Bronchial epithelial cell (primary cell): ENCODE data around the gene IFNA2. TPM values are rescaled to one million over a fixed set of nuclear protein-coding genes. Genes with fewer than 3 reads are reported as not detected.

Source experiments
- DNase-seq: peaks from one replicate; pipeline ENCODE4 v3.0.0-alpha.2; 2010; ENCODE audit warnings: low read depth
- FAIRE-seq: peaks from 2 replicates; lab custom pipeline; 2011; peaks lifted over from hg19 to GRCh38; lab: Jason Lieb, UNC
- H3K27me3 ChIP-seq: 2 replicates; pipeline ENCODE4 v1.5.1; 2011; ENCODE audit warnings: low read length; ENCODE audit not compliant: control insufficient read depth, insufficient read depth
- H3K36me3 ChIP-seq: 2 replicates; pipeline ENCODE4 v1.5.1; 2011; ENCODE audit warnings: low read length; ENCODE audit not compliant: control insufficient read depth, insufficient read depth
- H3K4me3 ChIP-seq: 2 replicates; pipeline ENCODE4 v1.5.1; 2011; ENCODE audit warnings: mild to moderate bottlenecking, low read depth, low read length, control low read depth
- total RNA-seq: library from RNA; depleted of rRNA; stranded (reverse); fragments of >200 nt; gene quantifications from 2 replicates; pipeline ENCODE4 v1.2.1, GENCODE V29; 2014
- TF ChIP-seq, protein P1 (sequence below): IDR thresholded peaks from 2 replicates; pipeline ENCODE4 v1.5.1; 2011; ENCODE audit warnings: mild to moderate bottlenecking, moderate library complexity, low read length, control low read depth, inconsistent platforms; ENCODE audit not compliant: insufficient read depth, severe bottlenecking

Gene IFNA2
- total RNA-seq, 1 donor from 2014 or later: not detected

DNA sequence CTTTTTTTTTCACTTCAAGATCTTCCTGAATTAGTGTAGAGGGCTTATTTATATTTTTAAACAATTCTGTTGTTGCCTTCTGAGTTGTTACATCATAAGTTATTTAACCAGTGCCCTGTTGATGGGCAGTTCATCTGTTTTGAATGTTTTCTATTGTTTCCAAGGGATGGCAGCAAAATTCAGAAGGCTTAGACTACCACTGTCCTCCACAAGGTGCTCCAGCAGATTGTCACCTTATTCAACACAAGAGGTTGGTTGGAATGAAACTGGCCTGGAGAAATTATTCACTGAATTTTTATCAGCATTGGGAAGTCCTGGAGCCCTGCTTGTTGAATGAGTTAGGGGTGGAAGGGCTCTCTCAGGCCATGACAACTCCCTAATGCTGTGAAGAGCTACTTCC is 48.7 kb downstream of the IFNA2 start:
- no peak for FAIRE-seq

DNA sequence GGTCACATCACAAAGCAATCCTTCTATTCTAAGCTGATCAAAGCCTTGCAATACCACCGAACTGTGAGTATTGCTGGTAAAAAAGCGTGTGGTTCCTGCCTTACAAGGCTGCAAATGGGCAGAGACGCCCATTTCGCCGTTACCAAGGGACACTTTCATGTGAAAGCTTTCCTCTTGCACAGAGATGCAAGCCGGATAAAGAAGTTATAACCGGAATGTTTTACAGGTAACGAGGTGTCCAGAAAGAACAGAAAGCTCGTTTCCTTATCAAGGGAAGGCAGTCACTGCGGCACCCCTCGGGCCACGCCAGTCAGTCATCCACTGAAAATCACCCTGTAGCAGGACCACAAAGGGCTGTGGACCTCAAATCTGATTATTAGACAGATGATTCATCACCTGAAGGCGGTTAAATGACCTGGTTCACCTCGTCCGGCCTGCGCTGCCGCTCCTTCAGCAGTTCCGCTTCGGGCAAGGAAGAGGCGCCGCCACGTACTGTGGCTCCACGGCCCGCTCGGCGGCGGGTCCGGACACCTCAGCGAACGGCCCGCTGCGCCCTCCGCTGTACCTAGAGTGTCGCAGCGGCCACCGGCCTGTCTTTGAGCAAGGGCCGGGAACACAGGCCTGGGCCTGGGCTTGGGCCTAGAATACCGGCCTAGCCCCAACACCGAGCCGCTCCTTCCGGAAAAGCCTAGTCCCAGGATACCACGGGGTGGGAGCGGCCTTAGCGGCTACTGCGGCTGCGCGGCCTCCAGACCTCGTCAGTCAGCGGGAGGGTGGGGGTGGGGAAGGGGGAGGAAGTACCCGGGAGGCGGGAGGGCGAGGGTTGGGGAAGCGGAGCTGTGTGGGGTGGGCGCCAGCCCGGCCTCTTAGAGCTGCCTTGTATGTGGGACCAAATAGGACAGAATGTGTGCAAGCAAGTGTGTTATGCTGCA is 50.2 kb downstream of the IFNA2 start, which contains the start of gene KLHL9:
Gene KLHL9 (minus strand): TSS at position 704 of the 932 bp plus-strand sequence. CDS start 545 bp downstream, at position 159.
- FAIRE-seq: peak; percentile 94

More for the DNA sequence above, 48.7 kb downstream of the IFNA2 start:
- peaks cover 5% of the 10 kb centered on the region for H3K36me3 ChIP-seq
- DNase-seq: no peak
- no peaks in the 10 kb centered on the region for H3K27me3 ChIP-seq
- H3K4me3 ChIP-seq: no peak overlapping the region
- TF ChIP-seq, protein P1, sequence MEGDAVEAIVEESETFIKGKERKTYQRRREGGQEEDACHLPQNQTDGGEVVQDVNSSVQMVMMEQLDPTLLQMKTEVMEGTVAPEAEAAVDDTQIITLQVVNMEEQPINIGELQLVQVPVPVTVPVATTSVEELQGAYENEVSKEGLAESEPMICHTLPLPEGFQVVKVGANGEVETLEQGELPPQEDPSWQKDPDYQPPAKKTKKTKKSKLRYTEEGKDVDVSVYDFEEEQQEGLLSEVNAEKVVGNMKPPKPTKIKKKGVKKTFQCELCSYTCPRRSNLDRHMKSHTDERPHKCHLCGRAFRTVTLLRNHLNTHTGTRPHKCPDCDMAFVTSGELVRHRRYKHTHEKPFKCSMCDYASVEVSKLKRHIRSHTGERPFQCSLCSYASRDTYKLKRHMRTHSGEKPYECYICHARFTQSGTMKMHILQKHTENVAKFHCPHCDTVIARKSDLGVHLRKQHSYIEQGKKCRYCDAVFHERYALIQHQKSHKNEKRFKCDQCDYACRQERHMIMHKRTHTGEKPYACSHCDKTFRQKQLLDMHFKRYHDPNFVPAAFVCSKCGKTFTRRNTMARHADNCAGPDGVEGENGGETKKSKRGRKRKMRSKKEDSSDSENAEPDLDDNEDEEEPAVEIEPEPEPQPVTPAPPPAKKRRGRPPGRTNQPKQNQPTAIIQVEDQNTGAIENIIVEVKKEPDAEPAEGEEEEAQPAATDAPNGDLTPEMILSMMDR: no peak

More for the DNA sequence above, 50.2 kb downstream of the IFNA2 start, which contains the start of gene KLHL9:
- peaks cover 5% of the 10 kb centered on the region for H3K36me3 ChIP-seq
- DNase-seq: peak; percentile 79
- no peaks in the 10 kb centered on the region for H3K27me3 ChIP-seq
- H3K4me3 ChIP-seq: peak within 1 kb of the TSS; percentile 54
- TF ChIP-seq, protein P1: no peak

Other genes starting within 250 kb of the IFNA2 start
- not detected in 2 replicates for gene IFNW1, start 243.6 kb downstream of the IFNA2 start, total RNA-seq
- gene IFNA21, start 218.7 kb downstream of the IFNA2 start, total RNA-seq: not detected in 2 replicates
- gene IFNA4, start 197.8 kb downstream of the IFNA2 start, total RNA-seq: not detected in 2 replicates
- gene IFNA7, start 183.2 kb downstream of the IFNA2 start, total RNA-seq: not detected in 2 replicates
- not detected in 2 replicates for gene IFNA10, start 178.3 kb downstream of the IFNA2 start, total RNA-seq
- not detected in 2 replicates for gene IFNA16, start 168.1 kb downstream of the IFNA2 start, total RNA-seq
- gene IFNA17, start 157.2 kb downstream of the IFNA2 start, total RNA-seq: not detected in 2 replicates
- gene IFNA14, start 145.4 kb downstream of the IFNA2 start, total RNA-seq: not detected in 2 replicates
- gene IFNA5, start 80.1 kb downstream of the IFNA2 start, total RNA-seq: not detected in 2 replicates
- gene KLHL9, start 50.0 kb downstream of the IFNA2 start, total RNA-seq: 22.9 and 25.6 TPM in 2 replicates
- not detected in 2 replicates for gene IFNA6, start 34.5 kb downstream of the IFNA2 start, total RNA-seq
- gene IFNA13, start 17.3 kb downstream of the IFNA2 start, total RNA-seq: not detected in 2 replicates
- not detected in 2 replicates for gene IFNA8, start 23.7 kb upstream of the IFNA2 start, total RNA-seq
- gene IFNA1, start 55.0 kb upstream of the IFNA2 start, total RNA-seq: not detected in 2 replicates
- gene IFNE, start 96.9 kb upstream of the IFNA2 start, total RNA-seq: 4.0 and 12.4 TPM in 2 replicates